SJCRH30 (cell line): ENCODE measurements around the gene OR13C3. TPM values are rescaled to one million over a fixed set of nuclear protein-coding genes. Genes with fewer than 3 reads are reported as not detected.

Source experiments
- DNase-seq, 2 experiments: peaks; one replicate each; pipeline ENCODE4 v3.0.0-alpha.2; 2015 to 2020
- H3K27ac ChIP-seq: fragments of 250-450 bp; sonication (Bioruptor Pico); 2 replicates; pipeline ENCODE4 v1.5.1; 2020; ENCODE audit warnings: mild to moderate bottlenecking, moderate library complexity
- H3K27me3 ChIP-seq: fragments of 250-450 bp; sonication (Bioruptor Pico); 2 replicates; pipeline ENCODE4 v1.5.1; 2020; ENCODE audit warnings: mild to moderate bottlenecking, moderate library complexity
- H3K36me3 ChIP-seq: fragments of 250-450 bp; sonication (Bioruptor Pico); 2 replicates; pipeline ENCODE4 v1.5.1; 2020; ENCODE audit warnings: mild to moderate bottlenecking, moderate library complexity
- H3K4me1 ChIP-seq: fragments of 250-450 bp; sonication (Bioruptor Pico); 2 replicates; pipeline ENCODE4 v1.5.1; 2020; ENCODE audit warnings: mild to moderate bottlenecking, moderate library complexity
- H3K4me3 ChIP-seq: fragments of 250-450 bp; sonication (Bioruptor Pico); 2 replicates; pipeline ENCODE4 v1.5.1; 2020; ENCODE audit warnings: mild to moderate bottlenecking, moderate library complexity
- H3K9me3 ChIP-seq: fragments of 250-450 bp; sonication (Bioruptor Pico); replicated peaks from 2 replicates; pipeline ENCODE4 v1.5.1; 2020; ENCODE audit warnings: mild to moderate bottlenecking, moderate library complexity
- total RNA-seq: library from RNA; depleted of rRNA; stranded (reverse); fragments of >200 nt; shearing (Covaris generic); gene quantifications from 2 replicates; pipeline ENCODE4 v1.2.3, GENCODE V29; 2014; rRNA removed

The OR13C3 gene
- total RNA-seq, 1 experiment from 2014 or later = not detected

DNA sequence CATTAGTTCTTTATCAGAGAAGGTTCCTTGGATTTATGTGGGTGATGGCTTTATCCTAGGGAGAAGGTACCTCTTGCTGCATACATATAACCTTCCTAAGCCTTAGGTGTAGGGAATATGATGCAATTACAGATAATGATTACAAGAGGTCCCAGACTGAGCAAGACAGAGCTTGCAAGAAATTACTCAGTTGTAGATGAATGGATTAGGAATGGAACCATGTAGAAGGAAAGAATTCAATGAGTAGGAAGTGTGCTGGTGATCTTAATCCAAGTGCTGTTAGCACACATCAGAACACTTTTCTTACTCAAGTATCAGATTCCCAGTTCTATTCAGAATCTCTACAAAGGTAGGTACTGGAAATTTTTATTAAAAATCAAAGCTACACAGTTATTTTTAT is 30.1 kb downstream of the OR13C3 start:
- H3K9me3 ChIP-seq = no peaks in the 10 kb centered on the region
- H3K27ac ChIP-seq = no peak overlapping the region
- H3K27me3 ChIP-seq = no peaks in the 10 kb centered on the region
- no peaks in the 10 kb centered on the region for H3K36me3 ChIP-seq
- DNase-seq = no peak
- no peaks in the 10 kb centered on the region for H3K4me1 ChIP-seq
- H3K4me3 ChIP-seq = no peak overlapping the region

DNA sequence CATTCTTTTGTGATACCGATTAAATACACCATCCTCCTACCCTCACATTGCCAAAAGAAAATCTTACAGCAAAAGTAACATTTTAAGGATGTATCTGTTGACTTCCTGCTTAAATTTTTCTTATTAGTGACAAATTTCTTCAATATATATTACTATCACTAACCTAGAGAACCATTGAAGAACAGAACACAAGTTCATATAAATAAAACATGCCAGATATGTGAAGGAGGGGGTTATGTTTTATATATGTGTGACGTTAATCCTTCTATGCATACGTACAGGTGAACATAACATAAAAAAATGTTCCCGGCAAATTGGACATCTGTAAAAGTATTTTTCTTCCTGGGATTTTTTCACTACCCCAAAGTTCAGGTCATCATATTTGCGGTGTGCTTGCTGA is 32.7 kb downstream of the OR13C3 start, which contains the start of gene OR13F1:
Gene OR13F1, plus strand, starts transcription at position 301 of the 400 bp plus-strand sequence. Its CDS starts 0 bp downstream, at position 301.
- DNase-seq = no peak
- H3K4me3 ChIP-seq = no peak within 1 kb of the TSS
- H3K4me1 ChIP-seq = no peaks in the 10 kb centered on the region
- H3K9me3 ChIP-seq = no peaks in the 10 kb centered on the region
- H3K27ac ChIP-seq = no peak within 1 kb of the TSS
- H3K27me3 ChIP-seq = no peaks in the 10 kb centered on the region
- H3K36me3 ChIP-seq = no peaks in the 10 kb centered on the region

DNA sequence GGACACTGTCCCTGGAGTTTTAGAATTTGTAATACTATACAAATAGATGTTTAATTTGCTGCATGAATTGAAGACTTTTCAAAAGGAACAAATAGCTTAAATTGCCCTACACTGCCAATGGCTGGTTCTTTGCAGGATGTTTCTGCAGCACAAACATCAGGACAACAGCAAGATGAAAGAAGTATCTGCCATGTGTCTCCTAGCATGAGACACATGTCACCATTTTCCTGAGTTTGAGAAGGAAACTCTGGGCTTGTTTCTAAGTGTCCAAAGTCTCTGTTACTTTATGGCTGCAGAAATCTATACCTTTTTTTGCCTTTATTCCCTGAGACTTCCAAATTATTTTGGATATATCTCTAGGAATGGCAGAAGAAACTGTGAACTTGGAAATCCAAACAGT is 33.2 kb downstream of the OR13C3 start:
- Histone ChIP-seq H3K4me1 (no peaks in the 10 kb centered on the region), H3K4me3 (no peak overlapping the region), H3K36me3 (no peaks in the 10 kb centered on the region), H3K9me3 (no peaks in the 10 kb centered on the region), H3K27ac (no peak overlapping the region), H3K27me3 (no peaks in the 10 kb centered on the region)
- DNase-seq = no peak

DNA sequence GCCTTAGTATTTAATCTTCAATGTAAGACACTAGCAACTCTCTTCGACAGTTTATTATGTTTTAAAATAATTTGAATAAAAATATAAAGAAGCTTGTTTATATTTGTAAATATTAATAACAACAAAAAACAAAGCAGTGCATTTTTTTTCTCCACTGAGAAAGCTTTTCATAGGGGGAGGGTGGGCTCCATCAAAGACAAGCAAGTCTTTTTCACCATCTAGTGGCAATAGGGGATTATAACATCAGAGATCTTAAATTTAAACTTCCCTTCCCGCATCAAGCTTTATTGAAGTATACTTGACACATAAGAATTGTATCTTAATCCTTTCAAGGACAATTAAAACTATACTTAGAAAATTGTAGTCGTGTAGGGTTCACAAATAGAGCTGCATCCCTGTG is 41.8 kb downstream of the OR13C3 start:
- no peaks in the 10 kb centered on the region for H3K36me3 ChIP-seq
- H3K9me3 ChIP-seq = no peaks in the 10 kb centered on the region
- DNase-seq = peak in 1 of 2 experiments; percentile 8

More for the DNA sequence above, 41.8 kb downstream of the OR13C3 start:
- H3K27me3 ChIP-seq = no peaks in the 10 kb centered on the region
- no peaks in the 10 kb centered on the region for H3K4me1 ChIP-seq
- H3K27ac ChIP-seq = no peak overlapping the region
- no peak overlapping the region for H3K4me3 ChIP-seq

Other genes with a start within 250 kb of the OR13C3 start
- gene OR13F1, start 32.6 kb downstream of the OR13C3 start, total RNA-seq = not detected in 2 replicates
- gene OR13C4, start 9.6 kb downstream of the OR13C3 start, total RNA-seq = not detected in 2 replicates
- not detected in 2 replicates for gene OR13C8, start 32.3 kb upstream of the OR13C3 start, total RNA-seq
- gene OR13C5, start 62.6 kb upstream of the OR13C3 start, total RNA-seq = not detected in 2 replicates
- gene OR13C2, start 68.8 kb upstream of the OR13C3 start, total RNA-seq = not detected in 2 replicates
- gene OR13C9, start 81.3 kb upstream of the OR13C3 start, total RNA-seq = not detected in 2 replicates
- gene OR13D1, start 157.7 kb upstream of the OR13C3 start, total RNA-seq = not detected in 2 replicates
- gene NIPSNAP3A, start 210.8 kb upstream of the OR13C3 start, total RNA-seq = 25.3 and 27.8 TPM in 2 replicates
- 0.36 and 0.48 TPM in 2 replicates for gene NIPSNAP3B, start 227.3 kb upstream of the OR13C3 start, total RNA-seq